ENCODE measurements around the gene ZEB1. TPM values are rescaled to one million over a fixed set of nuclear protein-coding genes. Genes with fewer than 3 reads are reported as not detected.

ZEB1 gene
- total and polyA plus RNA-seq, 8 donors = 29.9 to 40.8 (median 34.4) TPM

DNA sequence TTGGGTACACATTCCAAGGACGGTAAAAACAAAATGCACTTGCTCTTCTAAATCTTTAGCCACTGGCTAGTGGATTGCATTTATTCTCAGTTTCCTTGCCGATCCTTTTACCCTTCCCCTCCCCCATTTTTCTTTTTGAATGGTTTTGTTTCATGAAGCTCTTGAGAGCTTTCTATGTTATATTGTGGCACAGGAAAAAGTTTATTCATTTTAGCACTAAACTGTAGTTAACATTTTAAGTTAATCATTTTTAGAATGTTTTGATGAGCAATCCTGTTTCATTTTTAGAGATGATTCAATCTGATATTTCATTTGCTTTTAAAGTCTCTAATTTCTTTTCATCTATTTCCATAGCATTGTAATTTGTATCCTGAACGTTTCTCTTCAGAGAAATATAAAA lies 24.0 kb downstream of the ZEB1 start:
- DNase-seq (no peak), ATAC-seq (no peak)
- Histone ChIP-seq H3K27ac (no peak overlapping the region), H3K4me3 (no peak overlapping the region), H3K36me3 (no peaks in the 10 kb centered on the region), H3K4me1 (peaks cover 0 to 5% of the 10 kb centered on the region in 2 donors), H3K27me3 (no peaks in the 10 kb centered on the region), H3K9me3 (no peaks in the 10 kb centered on the region)
- intact Hi-C loops (cut with DNase I) = no loop called here
- TF ChIP-seq, protein P1, sequence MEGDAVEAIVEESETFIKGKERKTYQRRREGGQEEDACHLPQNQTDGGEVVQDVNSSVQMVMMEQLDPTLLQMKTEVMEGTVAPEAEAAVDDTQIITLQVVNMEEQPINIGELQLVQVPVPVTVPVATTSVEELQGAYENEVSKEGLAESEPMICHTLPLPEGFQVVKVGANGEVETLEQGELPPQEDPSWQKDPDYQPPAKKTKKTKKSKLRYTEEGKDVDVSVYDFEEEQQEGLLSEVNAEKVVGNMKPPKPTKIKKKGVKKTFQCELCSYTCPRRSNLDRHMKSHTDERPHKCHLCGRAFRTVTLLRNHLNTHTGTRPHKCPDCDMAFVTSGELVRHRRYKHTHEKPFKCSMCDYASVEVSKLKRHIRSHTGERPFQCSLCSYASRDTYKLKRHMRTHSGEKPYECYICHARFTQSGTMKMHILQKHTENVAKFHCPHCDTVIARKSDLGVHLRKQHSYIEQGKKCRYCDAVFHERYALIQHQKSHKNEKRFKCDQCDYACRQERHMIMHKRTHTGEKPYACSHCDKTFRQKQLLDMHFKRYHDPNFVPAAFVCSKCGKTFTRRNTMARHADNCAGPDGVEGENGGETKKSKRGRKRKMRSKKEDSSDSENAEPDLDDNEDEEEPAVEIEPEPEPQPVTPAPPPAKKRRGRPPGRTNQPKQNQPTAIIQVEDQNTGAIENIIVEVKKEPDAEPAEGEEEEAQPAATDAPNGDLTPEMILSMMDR (IDR thresholded peaks at IDR 0.05) = no peak

GRCh38 chr10:31343551-31343950 lies 24.5 kb downstream of the ZEB1 start:
- Histone ChIP-seq H3K36me3 (no peaks in the 10 kb centered on the region), H3K4me3 (no peak overlapping the region), H3K27ac (no peak overlapping the region), H3K9me3 (no peaks in the 10 kb centered on the region), H3K4me1 (peaks cover 0 to 5% of the 10 kb centered on the region in 2 donors), H3K27me3 (no peaks in the 10 kb centered on the region)
- ATAC-seq (no peak), DNase-seq (no peak)
- TF ChIP-seq, protein P1 (IDR thresholded peaks at IDR 0.05) = no peak
- intact Hi-C loops (cut with DNase I) = no loop called here

- Histone ChIP-seq H3K9me3 (no peaks in the 10 kb centered on the region), H3K4me1 (peaks cover 0 to 5% of the 10 kb centered on the region in 2 donors), H3K27me3 (no peaks in the 10 kb centered on the region), H3K4me3 (no peak overlapping the region), H3K36me3 (no peaks in the 10 kb centered on the region), H3K27ac (no peak overlapping the region)
- intact Hi-C loops (cut with DNase I) = no loop called here
- no peak for ATAC-seq
- no peak for DNase-seq
- TF ChIP-seq, protein P1 (IDR thresholded peaks at IDR 0.05) = no peak
Measured at GRCh38 chr10:31345886-31346285, 26.9 kb downstream of the ZEB1 start.

- Histone ChIP-seq H3K27me3 (no peaks in the 10 kb centered on the region), H3K4me3 (no peak overlapping the region), H3K9me3 (no peaks in the 10 kb centered on the region), H3K4me1 (peaks cover 0 to 5% of the 10 kb centered on the region in 2 donors), H3K36me3 (no peaks in the 10 kb centered on the region), H3K27ac (peak overlapping the region in 1 of 2 donors; percentile 13)
- TF ChIP-seq, protein P1 (IDR thresholded peaks at IDR 0.05) = no peak
- intact Hi-C loops (cut with DNase I) = no loop called here
- ATAC-seq = no peak
- DNase-seq = no peak
Measured at GRCh38 chr10:31346953-31347352, 27.9 kb downstream of the ZEB1 start.

DNA sequence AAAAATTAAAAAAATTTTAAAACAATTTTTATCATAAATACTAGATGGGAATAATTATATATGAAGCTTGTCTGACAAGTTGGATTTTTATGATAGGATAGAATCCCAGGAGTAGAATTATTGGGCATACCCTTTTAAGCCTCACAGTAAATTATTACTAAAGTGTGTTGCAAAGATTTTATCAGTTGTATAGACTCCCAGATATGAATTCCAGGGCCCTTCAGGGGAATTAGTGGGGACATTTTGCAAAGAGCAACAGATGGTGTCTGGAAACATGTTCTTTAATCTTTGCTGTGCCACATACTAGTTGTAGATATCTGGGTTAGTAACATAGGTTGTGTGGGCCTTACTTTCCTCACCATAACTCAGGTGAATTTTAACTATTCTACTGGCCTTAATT lies 28.7 kb downstream of the ZEB1 start:
- Histone ChIP-seq H3K27me3 (no peaks in the 10 kb centered on the region), H3K36me3 (no peaks in the 10 kb centered on the region), H3K9me3 (no peaks in the 10 kb centered on the region), H3K4me1 (peaks cover 0 to 5% of the 10 kb centered on the region in 2 donors), H3K4me3 (no peak overlapping the region), H3K27ac (peak overlapping the region in 1 of 2 donors; percentile 13)
- ATAC-seq = no peak
- TF ChIP-seq, protein P1 (IDR thresholded peaks at IDR 0.05) = no peak
- intact Hi-C loops (cut with DNase I) = no loop called here
- DNase-seq = no peak

All from left lung (tissue), 10 donors.